ENCODE data around the gene THTPA.

GRCh38 chr14:23547924-23548323 lies 8.1 kb upstream of the THTPA start:
- TF ChIP-seq CTCF (IDR thresholded peaks at IDR 0.05; ENCODE audit: low read depth, low read length) (no peak), POLR2A (IDR thresholded peaks at IDR 0.05; ENCODE audit: extremely low read depth, insufficient read length) (no peak), MYC (IDR thresholded peaks at IDR 0.05; ENCODE audit: low read depth, low read length) (no peak), MAX (IDR thresholded peaks at IDR 0.05; ENCODE audit: low read depth, low read length) (no peak)

Data from NB4 (cell line).